T-helper 2 cell (primary cell): Measurements from ENCODE around the gene MED28.

ENCODE experiments used
- DNase-seq, 5 experiments: peaks; one replicate each; pipeline versions ENCODE4 v3.0.0 to v3.0.0-alpha.2; 2012 to 2022

The MED28 gene

DNA sequence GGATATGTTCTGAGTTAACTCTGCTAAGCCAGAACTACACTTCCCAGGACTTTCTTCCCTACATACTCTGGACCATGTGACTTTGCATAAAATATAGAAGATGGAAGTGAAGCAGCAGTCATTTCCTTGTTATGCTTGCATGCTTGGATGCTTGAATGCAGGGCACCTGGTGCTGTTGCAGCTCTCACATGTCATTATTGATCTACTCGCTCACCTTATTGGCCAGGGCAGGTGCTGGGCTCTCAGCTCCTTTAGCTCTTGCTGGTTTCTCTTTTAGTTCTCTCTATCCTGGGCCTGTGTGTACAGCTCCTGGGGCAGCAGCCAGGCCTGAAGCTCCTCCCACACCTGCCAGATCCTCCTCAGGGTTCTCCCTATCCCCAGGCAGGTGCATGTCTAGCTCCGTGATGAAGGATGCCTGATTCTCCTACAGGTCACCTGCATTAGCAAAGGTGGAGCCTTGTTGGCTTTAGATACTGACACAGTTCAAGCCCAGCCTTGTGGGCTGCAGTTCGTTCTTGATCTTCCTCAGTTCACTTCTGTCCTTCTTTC is 53.3 kb downstream of the MED28 start:
- no peak for DNase-seq

DNA sequence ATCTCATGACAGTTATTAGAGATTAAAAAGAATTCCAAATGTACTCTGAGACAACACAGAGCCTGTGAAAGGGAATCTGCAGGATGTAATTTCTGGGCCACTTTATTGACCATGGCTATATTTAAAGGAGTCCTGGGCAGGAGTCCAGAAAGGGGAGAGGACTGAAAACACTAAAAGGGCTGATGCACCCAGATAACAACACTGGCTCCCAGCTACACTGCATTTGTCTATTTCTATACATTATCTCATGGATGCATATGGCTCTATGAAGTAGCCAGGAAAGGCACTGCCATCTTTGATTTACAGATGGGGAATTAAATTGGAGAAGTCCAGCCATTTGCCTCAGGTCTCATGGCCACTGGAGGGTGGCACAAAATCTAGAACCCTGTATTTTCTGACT is 56.0 kb downstream of the MED28 start:
- DNase-seq, result no peak

DNA sequence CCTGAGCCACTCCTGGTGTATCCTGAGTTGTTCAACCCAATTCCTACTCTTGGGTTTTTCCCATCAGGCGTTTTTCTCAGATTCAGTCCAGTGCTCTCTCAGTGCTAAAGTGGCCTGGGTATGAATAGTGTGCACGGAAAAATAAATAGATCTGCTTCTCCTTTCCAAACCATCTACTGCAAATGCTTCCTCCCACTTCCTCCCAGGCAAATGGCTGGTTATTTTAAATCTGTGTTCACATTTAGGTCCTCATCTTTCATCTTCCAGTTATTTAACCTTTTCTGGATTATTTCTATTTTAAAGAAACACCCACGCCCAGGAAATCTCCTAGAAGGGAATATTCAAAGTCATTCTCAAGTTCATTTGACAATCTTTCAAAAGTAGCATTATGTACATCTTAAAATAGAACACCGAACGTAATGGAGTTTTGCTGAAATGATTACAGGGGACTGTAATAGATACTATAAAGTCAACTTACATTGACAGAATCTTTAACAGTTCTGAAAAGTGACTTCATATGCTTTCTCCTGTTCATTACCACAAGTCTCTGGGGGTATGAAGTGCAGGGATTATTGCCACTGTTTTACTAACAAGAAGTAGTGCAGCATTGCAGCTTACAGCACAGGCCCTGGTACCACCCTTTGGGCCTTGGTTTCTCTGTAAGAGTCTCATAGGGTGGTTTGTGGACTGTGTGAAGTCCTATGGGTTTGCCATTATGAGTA is 66.3 kb downstream of the MED28 start:
- no peak for DNase-seq

DNA sequence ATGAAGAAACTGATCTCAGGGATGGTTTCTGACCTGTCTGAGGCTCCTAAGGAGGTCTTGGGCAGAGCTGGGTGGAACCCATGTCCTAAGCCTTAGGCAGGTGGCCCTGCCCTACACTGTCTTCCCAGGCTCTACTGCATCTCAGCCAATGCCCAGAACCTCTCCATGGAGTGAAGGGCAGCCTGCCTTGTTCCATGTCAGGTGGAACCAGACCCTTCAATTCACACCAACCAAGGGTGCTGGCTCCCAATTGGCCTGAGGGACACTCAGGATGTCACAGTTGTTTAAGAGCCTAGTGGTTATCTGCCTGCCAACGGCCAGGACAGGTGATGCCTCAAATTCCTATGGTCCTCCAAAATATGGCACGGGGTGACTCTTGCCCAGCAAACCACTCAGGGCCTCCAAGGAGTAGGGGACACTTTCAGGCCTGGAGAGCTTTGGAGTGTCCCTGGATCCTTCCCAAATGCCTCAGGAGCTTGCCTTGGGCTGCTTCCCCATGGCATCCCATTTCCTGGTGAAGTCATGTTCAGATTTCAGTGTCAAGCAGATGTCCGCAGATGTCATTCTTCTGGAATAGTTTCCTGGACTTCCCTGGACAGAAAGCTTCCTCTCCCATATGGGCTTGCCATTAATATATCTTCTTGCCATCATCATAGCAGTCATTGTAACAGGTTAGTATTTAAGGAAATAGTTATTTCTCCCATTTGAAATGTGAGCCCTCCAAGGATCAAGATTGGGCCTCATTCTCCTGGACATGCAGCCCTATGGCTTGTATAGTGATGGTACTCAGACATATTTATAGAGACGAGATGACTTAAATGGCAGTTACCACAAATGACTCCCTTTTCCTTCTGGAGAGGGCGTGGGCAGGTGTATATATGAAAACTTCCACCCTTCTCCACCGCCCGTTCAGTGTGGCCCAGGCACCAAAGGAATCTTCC is 67.1 kb downstream of the MED28 start:
- DNase-seq, result no peak

DNA sequence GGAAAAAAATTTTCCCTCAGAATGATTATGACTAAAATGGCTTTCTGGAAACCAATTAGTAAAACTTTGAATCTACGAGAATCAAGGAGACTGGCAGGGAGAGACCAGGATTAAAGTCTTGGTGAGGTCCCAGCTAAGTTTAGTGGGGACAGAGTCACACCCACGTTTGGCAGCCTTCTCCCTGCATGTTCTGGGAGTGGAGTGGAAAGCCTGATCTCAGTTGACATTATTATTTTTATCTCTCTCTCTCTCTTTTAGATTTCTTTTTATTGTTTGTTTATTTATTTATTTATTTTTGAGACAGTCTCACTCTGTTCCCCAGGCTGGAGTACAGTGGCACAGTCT is 67.8 kb downstream of the MED28 start:
- DNase-seq, result no peak
